PFSK-1 (cell line): ENCODE data around the gene LZTS2.

Experiments used
- FOXP2 ChIP-seq: optimal IDR thresholded peaks from 2 replicates; pipeline ENCODE3; 2011; ENCODE audit warnings: borderline replicate concordance, control low read depth, inconsistent platforms; ENCODE audit not compliant: insufficient read depth; ENCODE audit errors: extremely low read length, extremely low read depth
- POLR2AphosphoS5 ChIP-seq: IDR thresholded peaks from 2 replicates; pipeline ENCODE4 v1.6.1; 2012; ENCODE audit warnings: low read depth, mild to moderate bottlenecking, control low read depth, low read length, moderate library complexity
- REST ChIP-seq, 2 experiments: IDR thresholded peaks; 2 replicates each; pipeline versions ENCODE4 v1.6.1 to v1.8.0; 2011 to 2012; ENCODE audit warnings: low read depth in 2 of 2, low read length in 2 of 2, control low read depth in 1 of 2, inconsistent platforms in 1 of 2, mild to moderate bottlenecking in 1 of 2, moderate library complexity in 1 of 2; ENCODE audit not compliant: insufficient read depth in 1 of 2
- SIN3A ChIP-seq: IDR thresholded peaks from 2 replicates; pipeline ENCODE4 v1.6.1; 2012; ENCODE audit warnings: mild to moderate bottlenecking, low read length, moderate library complexity, borderline replicate concordance; ENCODE audit not compliant: insufficient read depth
- TAF1 ChIP-seq: IDR thresholded peaks from 2 replicates; pipeline ENCODE4 v1.6.1; 2012; ENCODE audit warnings: low read length, control low read depth, borderline replicate concordance; ENCODE audit not compliant: insufficient read depth

LZTS2 gene

GRCh38 chr10:101021692-101022251 lies 22.2 kb downstream of the LZTS2 start:
- no peak for TF ChIP-seq FOXP2

GRCh38 chr10:101022967-101023705 lies 23.5 kb downstream of the LZTS2 start:
- TF ChIP-seq POLR2AphosphoS5 (no peak), FOXP2 (no peak), TAF1 (no peak), REST (IDR thresholded peaks at IDR 0.05; ENCODE audit: insufficient read depth in 1 of 2, low read depth in 2 of 2, low read length in 2 of 2) (no peak), SIN3A (no peak)

DNA sequence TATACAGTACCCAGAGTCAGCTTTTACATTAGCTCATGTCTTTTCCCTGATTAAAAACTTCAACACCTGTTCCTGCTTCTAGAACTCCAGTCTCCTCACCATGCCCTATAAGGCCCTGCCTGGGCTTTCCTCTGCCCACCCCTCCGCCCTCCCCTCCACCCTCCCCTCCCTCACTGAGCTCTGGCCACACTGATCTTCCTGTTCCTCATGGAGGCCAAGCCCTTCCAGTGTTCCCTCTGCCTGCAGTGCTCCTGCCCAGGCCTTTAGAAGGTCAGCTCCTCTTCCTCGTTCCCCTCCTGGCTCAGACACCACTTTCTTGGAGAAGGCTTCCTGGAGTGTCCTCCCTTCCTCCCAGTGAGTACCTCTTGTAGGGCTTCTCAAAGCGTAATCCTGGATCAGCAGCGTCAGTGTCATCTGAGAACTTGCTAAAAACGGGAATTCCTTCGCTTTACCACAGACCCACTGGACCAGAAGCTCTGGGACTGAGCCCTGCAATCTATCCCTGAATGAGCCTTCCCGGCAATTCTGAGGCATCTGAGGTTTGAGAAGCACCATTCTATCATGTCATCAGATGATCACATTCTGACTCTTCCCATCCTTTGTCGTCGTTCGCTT lies 27.6 kb downstream of the LZTS2 start:
- TF ChIP-seq SIN3A (no peak), TAF1 (no peak), REST (IDR thresholded peaks at IDR 0.05; ENCODE audit: insufficient read depth in 1 of 2, low read depth in 2 of 2, low read length in 2 of 2) (no peak), FOXP2 (no peak), POLR2AphosphoS5 (no peak)

DNA sequence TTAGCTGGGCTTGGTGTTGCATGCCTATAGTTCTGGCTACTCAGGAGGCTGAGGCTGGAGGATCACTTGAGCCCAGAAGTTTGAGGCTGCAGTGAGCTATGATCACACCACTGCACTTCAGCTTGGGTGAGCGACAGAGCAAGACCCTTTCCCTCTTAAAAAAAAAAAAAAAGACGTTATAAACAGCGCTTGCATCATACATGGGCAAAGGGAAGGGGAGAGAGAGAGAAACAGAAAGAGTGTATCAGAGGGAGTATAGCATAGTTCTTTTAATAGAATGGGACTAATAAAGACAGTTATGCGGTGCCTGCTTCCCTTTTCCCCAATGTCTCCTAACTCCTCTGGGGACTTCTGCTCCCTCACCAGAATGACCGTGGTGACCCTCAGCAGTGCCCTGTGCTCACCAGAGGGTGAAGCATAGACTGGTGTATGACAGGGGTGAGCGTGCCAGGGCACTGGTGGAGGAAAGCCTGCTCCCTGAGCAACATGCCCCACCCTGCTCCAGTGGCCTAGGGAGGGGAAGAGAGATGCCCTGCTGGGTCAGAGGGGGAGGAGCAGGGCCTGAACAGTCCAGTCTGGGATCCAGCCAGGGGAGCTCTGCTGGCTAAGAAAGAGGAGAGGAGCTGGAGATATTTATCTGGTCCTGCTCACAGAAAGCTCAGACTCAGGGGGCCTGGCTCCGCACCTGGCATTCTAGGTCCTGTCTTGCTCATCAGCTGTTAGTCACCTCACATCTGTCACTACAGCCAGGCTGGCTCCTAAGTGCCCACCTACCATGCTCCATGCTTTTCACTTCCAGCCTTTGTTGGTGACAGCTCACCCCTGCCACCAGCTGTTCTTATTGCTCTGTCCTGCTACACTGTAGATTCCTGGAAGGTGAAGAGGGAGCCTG lies 29.1 kb downstream of the LZTS2 start:
- no peak for TF ChIP-seq TAF1
- no peak for TF ChIP-seq FOXP2
- TF ChIP-seq POLR2AphosphoS5 = no peak
- no peak for TF ChIP-seq SIN3A
- no peak for TF ChIP-seq REST (IDR thresholded peaks at IDR 0.05; ENCODE audit: insufficient read depth in 1 of 2, low read depth in 2 of 2, low read length in 2 of 2)

GRCh38 chr10:101029520-101030295 lies 30.1 kb downstream of the LZTS2 start:
- TF ChIP-seq POLR2AphosphoS5 = no peak
- TF ChIP-seq TAF1 = no peak
- no peak for TF ChIP-seq SIN3A
- TF ChIP-seq FOXP2 = no peak
- no peak for TF ChIP-seq REST (IDR thresholded peaks at IDR 0.05; ENCODE audit: insufficient read depth in 1 of 2, low read depth in 2 of 2, low read length in 2 of 2)
